Measurements from ENCODE around the gene PDK2. TPM values are rescaled to one million over a fixed set of nuclear protein-coding genes. Genes with fewer than 3 reads are reported as not detected.
A peak's percentile ranks its signal among the peaks of the same experiment; 100 is the strongest.

The PDK2 gene
- total and polyA plus RNA-seq, 9 of the 15 experiments (the other 6 are each of a cell fraction or from before 2014, with no cell fraction given), result 0.03 to 2.5 (median 1.4) TPM

- no peak for TF ChIP-seq ZNF41 (CRISPR knock-in tag; conservative IDR thresholded peaks at IDR 0.05)
- no peak for TF ChIP-seq ZSCAN29 (IDR thresholded peaks at IDR 0.05)
- TF ChIP-seq MYNN (IDR thresholded peaks at IDR 0.05), result no peak
- TF ChIP-seq MYNN (CRISPR knock-in tag; IDR thresholded peaks at IDR 0.05), result no peak
- no peak for TF ChIP-seq RBM34 (IDR thresholded peaks at IDR 0.05; ENCODE audit: borderline replicate concordance, insufficient read depth, low read length)
- TF ChIP-seq CHD7 (IDR thresholded peaks at IDR 0.05; ENCODE audit: low read depth, low read length), result no peak
- TF ChIP-seq ILK (tag; IDR thresholded peaks at IDR 0.05; ENCODE audit: borderline replicate concordance, low read depth), result no peak
- peak; percentile 22 for TF ChIP-seq HNRNPLL (IDR thresholded peaks at IDR 0.05; ENCODE audit: low read depth, low read length, poor library complexity, severe bottlenecking)
- no peak for TF ChIP-seq ZNF644 (tag; IDR thresholded peaks at IDR 0.05; ENCODE audit: low read depth)
- TF ChIP-seq FOXP1 (CRISPR knock-in tag; IDR thresholded peaks at IDR 0.05), result 0 out of 2 replicates have a peak, but pooled peaks have one; percentile 36
- no peak for TF ChIP-seq ZBTB26 (CRISPR knock-in tag; IDR thresholded peaks at IDR 0.05)
- no peak for TF ChIP-seq USF2 (CRISPR knock-in tag; IDR thresholded peaks at IDR 0.05)
- no peak for TF ChIP-seq PML (IDR thresholded peaks at IDR 0.05; ENCODE audit: low read length)
These were observed 22.3 kb downstream of the PDK2 start (continued) for GRCh38 chr17:50117202-50118051.

All from K562 (cell line).